IPS DF 4.7 (cell line): ENCODE results near the gene HSH2D.

ENCODE experiments used
- DNase-seq: peaks from one replicate; pipeline ENCODE4 v3.0.0-alpha.2; 2013; ENCODE audit warnings: low spot score; ENCODE audit errors: extremely low read depth

HSH2D gene

DNA sequence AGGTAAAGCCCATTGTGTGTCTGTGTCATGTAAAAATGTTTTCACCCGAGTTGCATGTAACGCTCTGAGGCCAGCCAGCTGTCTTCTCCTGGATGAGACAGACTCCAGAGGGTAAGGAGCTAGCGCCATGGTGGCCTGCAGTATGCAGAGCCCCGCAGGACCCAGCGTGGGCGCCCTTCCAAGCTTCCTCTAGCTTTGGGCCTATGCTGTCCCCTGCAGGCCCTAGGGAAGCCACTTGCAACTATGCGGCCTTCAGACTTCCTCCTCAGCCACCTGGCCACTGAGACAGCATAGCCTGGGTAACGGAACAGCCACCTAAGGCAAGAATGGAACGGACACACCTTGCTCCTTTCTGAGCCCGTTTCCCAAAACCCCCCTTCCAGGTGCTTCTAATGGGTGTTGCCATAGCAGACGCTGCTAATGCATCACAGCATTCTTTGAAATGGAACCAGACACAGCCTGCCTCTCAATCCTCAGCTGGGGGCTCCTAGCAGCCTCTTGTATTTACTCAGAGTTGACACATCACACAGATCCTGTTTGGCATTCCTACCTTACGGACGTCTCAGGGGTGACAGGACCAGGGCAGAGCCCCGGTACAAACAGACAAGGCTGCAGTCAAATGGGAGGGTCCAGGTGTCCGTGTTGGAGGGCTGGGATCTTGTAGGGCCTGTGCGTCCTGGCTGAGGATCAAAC is 47.9 kb downstream of the HSH2D start:
- DNase-seq = no peak

DNA sequence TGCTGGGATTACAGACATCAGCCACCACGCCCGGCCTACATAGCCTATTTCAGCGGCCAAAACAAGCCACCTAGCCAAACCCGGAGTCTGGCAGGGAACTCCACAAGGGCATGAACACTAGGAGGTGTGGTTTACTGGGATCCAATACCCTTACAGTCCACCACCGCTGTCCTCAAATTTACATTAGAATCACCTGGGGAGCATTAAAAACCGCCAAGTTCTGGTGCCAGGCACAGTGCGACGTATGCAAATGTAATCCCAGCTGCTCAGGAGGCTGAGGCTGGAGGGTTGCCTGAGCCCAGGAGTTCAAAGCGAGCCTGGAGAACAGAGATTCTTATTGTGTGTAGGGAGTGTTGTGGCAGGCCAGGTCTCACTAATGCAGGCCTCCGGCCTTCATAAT is 50.0 kb downstream of the HSH2D start:
- no peak for DNase-seq

DNA sequence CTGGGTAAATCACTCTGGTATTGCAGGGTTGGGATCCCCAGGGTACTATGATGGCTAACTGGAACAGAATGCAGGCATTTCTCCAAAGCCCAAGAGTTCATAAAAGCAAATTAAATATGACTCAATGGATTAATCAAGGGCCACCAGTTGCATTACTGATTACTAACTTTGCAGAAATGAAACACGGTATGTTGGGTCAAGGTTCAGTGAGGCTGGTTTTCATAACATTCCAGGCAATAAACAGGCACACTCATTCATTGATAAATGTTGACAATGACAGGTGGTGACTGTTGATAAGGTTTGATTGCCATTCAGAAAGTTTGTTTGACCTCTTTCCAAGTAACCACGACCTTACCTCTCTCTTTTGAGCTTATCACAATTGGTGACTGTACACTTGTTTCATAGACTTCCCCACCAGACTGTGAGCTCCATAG is 53.7 kb downstream of the HSH2D start:
- no peak for DNase-seq

DNA sequence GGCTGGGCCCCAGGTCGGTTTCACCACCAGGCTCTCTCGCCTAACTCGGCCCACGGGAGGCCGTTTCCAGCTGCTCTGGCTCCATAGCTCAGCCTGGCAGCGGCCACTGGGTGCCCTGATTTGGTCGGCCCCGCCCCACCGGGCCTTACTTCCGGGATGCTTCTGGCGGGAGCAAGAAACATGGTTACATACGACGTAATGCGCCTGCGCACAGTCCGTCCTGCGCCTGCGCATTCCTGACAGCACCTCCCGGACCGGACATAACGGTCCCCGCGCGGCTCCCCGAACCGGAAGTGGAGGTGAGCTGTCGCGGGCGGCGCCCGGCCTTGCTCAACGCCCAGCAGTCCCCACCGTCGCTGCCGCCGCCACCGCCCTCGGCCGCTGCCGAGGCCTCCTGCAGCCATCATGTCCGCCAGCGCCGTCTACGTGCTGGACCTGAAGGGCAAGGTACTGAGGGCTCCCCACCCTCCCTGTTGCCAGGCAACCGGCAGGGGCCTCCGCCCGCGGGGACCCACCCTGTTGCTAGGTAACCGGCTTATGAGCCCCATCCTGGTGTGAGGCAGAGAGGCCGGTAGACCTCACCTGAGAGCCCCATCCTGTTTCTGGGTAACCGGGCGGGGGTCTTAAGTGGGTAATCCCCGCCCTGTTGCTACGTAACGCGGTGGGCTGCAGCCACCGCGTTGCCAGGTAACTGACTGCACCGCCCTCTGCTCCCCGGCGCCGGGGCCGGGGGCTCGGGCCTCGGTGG is 54.3 kb downstream of the HSH2D start, which contains the start of gene AP1M1:
AP1M1 (plus strand) TSS at position 290 of the 748 bp plus-strand sequence; CDS start at position 406, 116 bp downstream.
- peak; percentile 89 for DNase-seq

DNA sequence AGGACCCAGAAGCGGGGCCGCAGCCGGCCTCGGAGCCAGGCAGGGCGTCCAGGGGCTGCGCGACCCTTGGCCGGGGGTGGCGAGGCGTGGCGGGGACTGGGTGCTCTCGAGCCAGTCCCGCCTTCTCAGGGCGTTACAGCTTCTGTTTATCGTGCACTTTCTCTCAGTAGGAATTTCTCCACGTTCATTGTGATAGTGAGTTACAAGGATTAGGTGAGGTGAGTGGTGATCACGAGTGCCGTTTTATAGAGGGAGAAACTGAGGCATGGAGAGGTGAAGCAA is 54.8 kb downstream of the HSH2D start:
- no peak for DNase-seq

DNA sequence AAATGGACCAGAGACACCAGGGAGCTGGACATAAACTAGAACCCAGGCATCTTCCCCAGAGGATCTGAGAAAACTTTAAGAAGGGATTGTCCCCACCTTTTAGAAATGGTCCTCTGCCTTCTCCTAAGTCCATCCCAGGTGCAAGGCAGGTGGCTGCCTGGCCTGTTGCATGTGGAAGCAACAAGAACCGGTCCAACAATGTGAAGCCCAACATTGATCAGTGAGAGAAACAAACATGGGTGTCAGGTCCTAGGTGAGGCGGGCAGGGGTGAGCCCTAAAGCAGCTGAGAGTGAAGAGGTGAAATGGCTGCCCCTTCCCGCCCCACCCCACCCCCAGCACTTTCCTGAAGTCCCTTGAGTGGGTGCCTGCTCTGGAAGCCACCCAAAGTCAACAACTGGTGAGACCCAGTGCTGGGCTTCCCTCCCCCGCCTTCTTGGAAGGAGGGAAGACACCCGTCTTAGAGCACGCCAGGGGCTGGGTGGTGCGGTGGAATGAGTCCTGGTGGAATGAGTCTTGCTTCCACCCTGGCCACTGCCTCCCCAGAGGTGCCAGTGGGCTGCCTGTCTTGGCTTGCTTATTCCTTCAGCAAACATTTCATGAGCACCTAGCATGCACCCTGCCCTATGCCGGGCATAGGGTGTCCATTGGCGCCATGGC is 55.9 kb downstream of the HSH2D start:
- DNase-seq = no peak

DNA sequence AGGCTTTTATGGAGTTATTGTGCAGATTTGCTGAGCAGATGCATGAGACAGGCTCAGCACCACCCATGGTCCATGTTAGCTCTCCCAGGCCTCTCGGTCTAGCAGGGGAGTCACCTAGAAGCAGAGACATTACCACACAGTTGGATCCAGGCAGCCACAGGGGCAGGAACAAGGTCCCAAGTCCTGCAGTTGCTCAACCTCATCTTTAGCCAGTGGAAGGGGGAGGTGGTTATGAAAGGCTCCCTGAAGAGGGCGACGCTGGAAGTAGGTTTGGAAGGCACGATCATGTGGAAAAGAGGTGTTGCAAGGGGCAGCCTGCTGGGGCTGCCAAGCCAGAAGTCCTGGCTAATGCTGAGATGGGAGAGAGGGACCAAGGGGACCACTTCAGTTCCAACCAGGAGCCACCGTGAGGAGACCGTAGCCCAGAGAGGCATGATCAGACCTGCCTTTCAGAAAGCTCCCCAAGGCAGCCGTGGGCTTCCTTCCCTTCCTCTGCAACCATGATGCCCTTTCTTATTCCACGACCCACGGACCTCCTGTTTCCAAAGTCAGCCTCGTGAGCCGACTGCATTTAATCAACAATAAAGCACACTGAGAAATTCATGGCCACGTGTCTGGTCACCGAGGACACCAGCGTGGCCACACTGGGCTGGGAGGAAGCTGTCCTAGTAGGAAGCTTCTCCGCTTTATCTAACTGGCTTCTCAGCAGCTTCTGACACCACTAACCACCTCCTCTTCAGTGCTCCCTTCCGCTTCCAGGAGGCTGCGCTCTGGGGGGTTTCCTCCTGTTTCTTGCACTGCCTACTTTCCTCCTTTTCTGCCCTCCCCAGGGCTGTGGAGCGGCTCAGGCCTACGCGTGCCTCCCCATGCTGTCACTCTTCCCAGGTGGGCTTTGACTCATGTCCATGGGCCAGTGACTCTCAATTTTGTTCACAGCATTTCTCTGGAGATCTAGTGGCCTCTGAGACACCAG is 56.8 kb downstream of the HSH2D start:
- DNase-seq = no peak

DNA sequence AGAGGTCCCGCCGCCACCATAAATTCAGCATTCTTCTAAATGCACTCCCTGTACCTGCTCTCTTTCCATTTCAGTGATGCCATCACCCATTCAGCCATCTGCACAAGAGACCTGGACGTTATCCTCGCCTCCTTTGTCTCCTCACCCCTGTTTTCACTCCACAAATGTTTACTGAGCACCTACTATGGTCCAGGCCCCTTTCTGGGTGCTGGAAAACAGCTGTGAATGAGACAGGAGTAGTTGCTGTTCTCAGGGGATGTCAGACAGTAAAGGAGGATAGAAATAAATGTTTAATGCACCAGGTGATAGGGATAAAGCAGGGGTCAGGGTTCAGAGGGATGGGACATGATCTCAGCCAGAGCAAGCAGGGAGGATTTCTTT is 57.5 kb downstream of the HSH2D start:
- no peak for DNase-seq

DNA sequence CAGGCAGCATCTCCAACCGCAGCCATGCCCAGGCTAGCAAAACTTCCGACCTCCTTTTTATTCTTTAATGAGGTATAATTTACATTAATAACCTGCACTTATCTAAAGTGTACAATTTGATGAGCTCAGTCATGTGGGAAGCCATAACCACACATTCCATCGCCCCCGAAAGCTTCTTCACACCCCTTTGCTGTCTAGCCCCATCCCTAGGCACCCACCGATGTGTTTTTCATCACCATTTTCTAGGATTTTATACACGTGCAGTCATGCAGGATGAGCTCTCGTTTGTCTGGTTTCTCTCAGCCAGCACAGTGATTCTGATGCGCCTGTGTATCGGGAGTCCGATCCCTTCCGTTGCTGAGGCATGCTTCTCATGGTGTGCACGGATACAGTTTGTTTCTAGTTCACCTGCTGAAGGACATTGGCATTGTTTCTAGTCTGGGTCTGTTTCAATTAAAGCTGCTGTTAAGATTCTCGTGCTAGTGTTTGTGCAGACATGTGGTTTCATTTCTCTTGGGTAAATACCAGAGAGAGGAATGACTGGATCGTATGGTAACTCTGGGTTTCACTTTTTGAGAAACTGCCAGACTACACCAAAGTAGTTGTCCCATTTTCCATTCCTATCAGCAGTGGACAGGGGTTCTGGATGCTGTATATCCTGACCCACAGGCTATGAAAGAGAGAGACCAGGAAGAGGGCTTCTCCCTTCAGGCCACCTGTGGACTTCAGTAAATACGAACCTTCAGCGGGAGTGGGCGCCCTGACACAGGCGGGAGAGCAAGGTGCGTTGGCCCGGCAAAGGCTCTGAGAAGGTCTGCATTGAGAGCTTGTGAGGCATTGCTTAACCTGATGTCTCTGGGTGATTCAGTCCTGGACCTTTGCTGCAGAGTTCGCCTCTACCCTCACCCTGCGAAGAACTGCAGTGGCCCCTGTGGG is 59.1 kb downstream of the HSH2D start:
- DNase-seq = no peak

DNA sequence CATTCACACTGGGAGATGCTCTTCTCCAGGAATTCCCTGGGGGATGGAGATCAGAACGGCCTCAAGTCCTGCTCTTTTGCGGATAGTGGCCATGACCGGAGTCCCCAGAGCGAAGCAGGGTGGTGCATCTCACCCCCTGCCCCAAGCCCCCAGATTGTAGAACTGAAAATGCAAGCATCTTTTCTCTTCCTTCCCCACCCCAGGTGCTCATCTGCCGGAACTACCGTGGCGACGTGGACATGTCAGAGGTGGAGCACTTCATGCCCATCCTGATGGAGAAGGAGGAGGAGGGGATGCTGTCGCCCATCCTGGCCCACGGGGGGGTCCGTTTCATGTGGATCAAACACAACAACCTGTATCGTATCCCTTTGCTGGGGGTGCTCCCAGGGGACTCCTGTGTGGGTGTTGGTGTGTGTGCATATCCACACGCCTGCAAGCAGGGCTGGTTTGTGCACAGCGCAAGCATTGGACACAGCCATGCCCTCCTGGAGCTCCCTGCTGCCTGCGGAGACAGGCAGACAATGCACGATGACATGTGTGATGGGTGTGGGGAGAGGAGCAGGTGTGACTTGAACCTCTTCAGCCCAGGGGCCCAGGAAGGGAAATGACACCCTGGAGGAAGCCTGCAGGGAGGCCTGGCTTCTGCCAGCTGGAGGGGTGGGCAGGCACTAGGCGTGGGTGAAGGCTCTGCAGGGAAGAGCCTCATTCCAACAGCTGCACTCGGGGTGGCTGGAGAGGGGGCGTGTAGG is 59.9 kb downstream of the HSH2D start:
- DNase-seq = no peak

DNA sequence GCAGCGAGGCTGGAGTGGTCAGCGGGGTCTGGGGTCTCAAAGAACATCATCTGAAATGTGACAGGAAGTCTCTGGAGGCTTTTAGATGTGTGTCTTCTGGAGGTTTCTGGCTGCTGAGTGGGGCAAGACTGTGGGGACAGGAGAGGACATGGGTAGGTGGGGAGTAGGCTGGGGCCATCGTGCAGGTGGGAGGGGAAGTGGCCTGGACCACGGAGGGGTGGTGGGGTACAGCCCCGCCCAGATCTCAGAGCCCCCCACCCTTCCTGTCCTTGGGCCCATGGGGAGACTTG is 60.5 kb downstream of the HSH2D start:
- DNase-seq = no peak

DNA sequence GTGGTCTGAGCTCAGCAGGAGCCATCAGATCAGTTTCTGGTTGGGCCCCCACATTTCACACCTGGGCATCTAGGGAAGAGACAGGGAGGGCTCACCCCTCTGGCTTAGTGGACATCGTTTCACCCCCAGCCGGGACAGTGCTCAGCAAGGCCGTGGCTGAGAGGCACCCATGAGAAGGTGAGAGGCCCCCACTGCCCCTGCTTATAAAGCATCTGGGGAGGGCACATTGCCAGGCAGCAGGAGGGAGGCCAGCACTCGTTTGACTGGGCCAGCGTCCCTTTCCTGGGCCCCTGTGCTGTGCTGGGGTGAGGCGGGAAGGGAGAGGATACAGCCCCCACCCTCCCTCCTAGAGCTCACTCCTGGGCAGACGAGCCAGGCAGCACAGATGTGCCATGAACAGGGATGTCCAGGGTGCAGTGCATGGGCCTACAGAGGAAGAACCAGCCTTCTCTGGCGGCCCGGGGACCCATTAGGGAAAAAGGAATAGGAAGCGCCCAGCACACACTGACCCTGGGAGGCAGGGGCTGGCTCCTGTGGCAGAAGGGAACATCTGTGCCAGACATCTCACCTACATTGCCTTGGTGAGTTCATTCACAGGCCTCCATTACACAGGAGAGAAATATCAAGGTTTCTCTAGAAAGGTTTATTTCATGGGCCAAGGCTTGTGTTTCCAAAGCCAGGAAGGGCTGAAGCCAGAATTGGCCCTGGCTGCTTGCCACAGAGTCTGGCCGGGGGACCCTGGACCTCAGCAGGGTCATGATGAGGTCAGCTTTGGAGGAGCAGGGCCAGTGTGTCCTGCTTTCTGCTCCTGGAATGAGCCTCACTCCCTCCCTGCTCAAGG is 61.9 kb downstream of the HSH2D start:
- no peak for DNase-seq

DNA sequence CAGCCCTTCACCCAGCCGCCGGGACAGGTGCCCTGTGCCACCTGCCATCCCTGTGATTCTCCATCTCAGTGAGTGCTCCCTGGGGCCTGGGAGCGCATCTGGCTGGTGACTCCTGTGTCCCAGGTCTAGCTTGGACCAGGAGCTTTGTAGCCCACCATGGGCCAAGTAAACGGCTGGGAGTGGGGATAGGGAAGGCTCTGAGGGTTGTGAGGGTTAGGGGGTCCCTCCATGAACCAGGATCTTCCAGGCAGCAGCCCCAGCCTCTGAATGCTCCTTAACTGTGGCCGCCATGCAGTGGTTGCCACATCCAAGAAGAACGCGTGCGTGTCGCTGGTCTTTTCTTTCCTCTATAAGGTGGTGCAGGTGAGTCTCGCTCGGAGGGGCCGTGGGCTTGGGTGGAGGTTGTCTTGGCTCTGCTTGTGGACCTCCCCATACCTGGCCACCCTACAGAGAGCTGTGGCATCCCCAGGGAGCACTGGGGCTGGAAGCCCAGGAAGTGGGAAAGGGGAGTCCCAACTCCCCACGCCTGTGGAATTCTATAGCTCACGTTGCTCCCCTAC is 62.6 kb downstream of the HSH2D start:
- DNase-seq = no peak

DNA sequence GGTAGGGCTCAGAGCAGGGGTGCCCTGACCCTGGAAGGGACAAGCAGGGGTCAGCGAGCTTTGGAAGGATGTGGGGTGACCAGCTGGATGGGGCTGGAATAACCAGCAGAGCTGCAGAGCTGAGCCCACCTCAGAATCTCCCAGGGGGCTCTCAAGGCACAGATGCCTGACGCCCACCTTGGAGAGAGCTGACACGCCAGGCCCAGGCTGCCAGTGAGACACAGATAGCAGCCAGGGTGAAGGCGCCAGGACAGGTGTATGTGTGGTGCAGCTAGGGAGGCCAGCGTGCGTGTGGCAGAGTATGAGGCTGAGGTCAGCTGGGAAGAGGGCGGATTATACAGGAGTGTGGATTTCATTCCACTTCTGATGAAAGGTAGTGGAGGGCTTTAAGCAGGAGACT is 63.2 kb downstream of the HSH2D start:
- no peak for DNase-seq

DNA sequence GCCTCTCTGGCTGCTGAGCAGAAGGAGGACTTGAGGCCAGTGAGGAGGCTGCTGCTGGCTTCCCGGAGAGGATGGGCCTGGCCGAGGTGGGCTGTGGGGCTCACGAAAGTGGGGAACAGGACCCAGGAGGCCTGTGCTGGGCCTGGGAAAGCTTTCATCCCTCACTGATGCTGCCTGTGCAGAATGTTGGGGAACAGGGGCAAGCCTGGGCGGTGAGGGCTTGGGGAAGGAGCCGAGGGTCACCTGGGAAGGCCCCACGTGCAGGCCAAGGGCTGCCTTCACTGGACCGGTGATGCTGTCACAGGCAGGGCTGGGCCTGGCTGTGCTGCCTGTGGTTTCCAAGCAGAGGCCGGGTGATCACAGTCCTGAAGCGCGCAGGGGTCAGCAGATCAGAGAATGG is 63.6 kb downstream of the HSH2D start:
- no peak for DNase-seq

DNA sequence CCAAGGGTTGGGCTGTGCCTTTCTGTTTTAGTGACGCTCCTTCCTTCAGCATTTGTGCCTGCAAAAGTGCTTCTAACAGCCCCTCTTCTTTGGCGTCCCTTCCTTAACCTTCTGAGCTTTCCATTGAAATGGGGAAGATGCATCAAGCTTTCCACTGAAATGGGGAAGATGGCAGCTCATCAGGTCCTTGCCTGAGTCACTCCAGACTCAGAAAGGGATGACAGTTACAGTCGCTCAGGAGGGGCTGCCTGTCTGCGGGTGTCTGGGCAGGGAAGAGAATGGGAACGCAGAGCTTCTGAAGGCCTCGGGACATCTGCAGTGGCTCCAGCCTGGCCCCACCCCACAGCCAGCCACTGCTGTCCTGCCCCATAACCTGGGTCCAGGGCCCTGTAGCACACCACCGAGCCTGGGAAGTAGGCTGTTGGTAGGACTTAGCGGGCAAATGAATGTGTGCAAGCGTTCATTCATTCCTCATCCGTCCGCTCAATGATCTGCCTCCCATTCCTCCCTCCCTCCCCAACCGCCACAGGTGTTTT is 64.1 kb downstream of the HSH2D start:
- DNase-seq = no peak
